SK-N-SH (cell line): ENCODE results near the gene TCF12.

Experiments
- CTCF ChIP-seq: fragments of 200-600 bp; sonication (generic); IDR thresholded peaks from 2 replicates; pipeline ENCODE4 v1.6.1; 2017; ENCODE audit warnings: antibody characterized with exemption, mild to moderate bottlenecking, moderate library complexity
- EP300 ChIP-seq, 2 experiments: IDR thresholded peaks; 2 replicates each; pipeline versions ENCODE4 v1.4.0 to v1.6.1; 2012; ENCODE audit warnings: borderline replicate concordance in 1 of 2, low read depth in 1 of 2, low read length in 1 of 2
- FOXJ3 ChIP-seq: sonication (generic); formaldehyde crosslinking; IDR thresholded peaks from 2 replicates; pipeline ENCODE4 v1.5.1; 2020; ENCODE audit warnings: mild to moderate bottlenecking, missing genetic modification reagents
- POLR2AphosphoS5 ChIP-seq: IDR thresholded peaks from 2 replicates; pipeline ENCODE4 v1.6.1; 2012; ENCODE audit warnings: low read depth, low read length

GRCh38 chr15:57082054-57082728, 163.7 kb downstream of the TCF12 start:
- TF ChIP-seq POLR2AphosphoS5 (no peak), FOXJ3 (CRISPR knock-in tag) (no peak), CTCF (no peak), EP300 (IDR thresholded peaks at IDR 0.05; ENCODE audit: borderline replicate concordance in 1 of 2, low read depth in 1 of 2, low read length in 1 of 2) (peak in 1 of 2 experiments; percentile 40; a peak in 1 of 4 replicates)
